HS-27A (cell line): ENCODE data around the gene DUSP10.

Source experiments
- DNase-seq: peaks from one replicate; pipeline ENCODE4 v3.0.0-alpha.2; 2012; ENCODE audit warnings: low read depth, missing footprints

Gene DUSP10

DNA sequence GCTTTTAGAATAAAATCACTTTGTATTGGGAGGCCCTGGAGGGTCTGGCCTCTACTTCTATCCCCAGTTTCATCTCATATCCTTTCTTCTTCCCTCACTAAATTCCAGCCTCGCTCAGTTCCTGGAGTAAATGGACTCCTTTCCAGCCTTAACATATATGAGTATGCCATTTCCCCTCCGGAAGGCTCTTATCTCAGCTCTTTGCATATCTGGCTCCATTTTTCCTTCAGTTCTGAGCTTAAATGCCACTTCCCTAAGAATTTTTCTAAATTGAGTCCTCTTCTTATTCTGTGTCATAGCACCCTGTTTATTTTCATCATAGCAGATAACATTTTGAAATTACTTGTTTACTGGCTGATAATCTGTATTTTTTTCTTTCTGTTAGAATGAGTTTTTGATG is 20.2 kb upstream of the DUSP10 start:
- no peak for DNase-seq

DNA sequence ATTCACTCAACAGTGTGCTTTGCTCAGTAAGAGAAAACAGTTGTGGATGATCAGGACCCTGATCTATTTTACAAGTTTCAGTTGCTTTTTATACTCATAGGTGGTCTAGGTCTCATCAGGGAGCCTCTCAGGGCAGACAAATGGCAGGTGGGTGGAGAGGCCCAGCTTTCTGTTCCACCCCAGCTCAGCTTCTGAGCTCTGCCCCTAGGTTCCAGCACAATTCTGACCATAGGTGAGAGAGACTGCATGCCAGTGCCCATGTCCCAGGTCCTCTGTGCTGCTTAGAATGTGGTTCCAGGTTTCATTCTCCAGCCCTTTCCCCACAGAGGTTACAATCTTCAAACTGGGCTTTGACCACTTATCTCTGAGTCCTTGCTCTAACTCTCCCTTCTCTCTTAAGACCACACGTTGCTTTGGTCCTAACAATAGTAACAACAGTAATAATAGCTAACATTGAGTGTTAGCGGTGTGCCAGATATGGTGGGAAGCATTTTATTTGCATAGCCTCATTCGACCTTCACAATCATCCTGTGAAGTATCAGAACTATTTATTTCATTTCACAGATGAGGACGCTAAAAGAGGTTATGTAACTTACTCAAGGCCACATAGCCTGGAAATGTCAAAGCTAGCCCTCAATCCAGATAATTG is 19.6 kb upstream of the DUSP10 start:
- DNase-seq = no peak

DNA sequence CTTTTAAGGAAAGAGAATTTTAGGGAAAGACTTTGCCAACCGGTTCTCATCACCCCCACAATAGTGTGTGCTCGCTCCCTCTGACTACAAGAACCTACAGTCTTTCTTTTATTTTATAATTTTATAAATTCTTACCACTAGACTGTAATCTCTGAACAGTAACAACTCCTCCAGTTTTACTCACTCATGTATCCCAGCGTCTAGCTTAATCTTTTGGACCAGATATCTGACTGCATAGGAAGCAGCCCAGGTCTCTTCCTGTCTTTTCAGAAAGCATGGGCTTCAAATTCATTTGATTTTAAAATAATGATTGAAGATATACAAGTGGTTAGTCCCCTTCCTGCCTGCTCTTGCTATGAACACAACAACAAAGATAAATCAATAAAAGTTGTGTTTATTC is 19.0 kb upstream of the DUSP10 start:
- no peak for DNase-seq

GRCh38 chr1:221759436-221759835 is 17.5 kb upstream of the DUSP10 start:
- DNase-seq = no peak

- DNase-seq = no peak
Observed at GRCh38 chr1:221758455-221758854, 16.6 kb upstream of the DUSP10 start.

GRCh38 chr1:221756830-221757551 is 15.1 kb upstream of the DUSP10 start:
- no peak for DNase-seq

GRCh38 chr1:221753828-221754188 is 11.9 kb upstream of the DUSP10 start:
- no peak for DNase-seq

- no peak for DNase-seq
Observed at GRCh38 chr1:221751226-221751887, 9.5 kb upstream of the DUSP10 start.

DNA sequence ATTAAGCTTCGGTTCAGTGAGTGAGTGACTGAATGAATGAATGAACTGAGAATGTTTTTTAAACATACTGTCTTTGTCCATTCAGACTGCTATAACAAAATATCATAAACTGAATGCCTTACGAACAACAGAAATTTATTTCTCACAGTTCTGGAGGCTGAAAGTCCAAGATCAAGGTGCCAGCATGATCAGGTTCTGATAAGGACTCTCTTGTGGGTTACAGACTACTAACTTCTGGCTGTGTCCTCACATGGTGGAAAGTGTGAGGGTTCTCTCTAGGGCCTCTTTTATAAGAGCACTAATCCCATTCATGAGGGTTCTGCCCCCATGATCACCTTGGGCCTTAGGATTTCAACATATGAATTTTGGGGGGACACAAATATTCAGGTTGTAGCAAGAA is 7.1 kb upstream of the DUSP10 start:
- no peak for DNase-seq

GRCh38 chr1:221747839-221748238 is 6.0 kb upstream of the DUSP10 start:
- no peak for DNase-seq

DNA sequence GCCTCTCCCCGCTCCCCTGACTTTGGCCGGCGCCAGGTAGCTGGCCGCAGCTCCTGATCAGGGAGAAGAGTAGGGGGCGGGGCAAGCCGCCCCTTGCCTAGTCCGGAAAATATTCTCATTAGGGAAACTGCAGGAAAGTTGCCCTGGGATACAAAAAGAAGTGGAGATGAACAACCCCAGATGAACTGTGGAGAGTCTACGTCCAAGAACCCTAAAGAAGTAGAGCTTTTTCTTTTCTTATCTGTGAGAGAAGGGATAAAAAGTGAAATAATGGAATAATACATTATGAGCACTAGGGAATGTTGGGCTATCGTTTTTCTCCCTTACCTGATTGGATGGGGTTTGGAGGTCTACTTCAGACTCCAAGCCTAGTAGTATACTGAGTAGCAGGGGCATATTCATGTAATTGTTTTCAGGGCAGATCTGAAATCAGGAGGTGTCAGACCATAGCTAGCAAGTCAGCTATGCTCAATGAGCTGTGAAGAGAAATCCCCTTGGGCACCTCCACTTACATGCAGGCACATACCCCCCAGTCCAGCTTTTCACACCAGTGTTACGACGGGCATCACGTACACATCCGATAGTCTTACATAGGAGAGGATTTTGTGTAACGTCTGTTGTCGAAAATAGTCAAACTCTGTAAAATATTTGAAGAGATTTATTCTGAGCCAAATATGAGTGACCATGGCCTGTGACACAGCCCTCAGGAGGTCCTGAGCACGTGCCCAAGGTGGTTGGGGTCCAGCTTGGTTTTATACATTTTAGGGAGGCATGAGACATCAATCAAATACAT is 1.7 kb upstream of the DUSP10 start:
- DNase-seq = no peak

DNA sequence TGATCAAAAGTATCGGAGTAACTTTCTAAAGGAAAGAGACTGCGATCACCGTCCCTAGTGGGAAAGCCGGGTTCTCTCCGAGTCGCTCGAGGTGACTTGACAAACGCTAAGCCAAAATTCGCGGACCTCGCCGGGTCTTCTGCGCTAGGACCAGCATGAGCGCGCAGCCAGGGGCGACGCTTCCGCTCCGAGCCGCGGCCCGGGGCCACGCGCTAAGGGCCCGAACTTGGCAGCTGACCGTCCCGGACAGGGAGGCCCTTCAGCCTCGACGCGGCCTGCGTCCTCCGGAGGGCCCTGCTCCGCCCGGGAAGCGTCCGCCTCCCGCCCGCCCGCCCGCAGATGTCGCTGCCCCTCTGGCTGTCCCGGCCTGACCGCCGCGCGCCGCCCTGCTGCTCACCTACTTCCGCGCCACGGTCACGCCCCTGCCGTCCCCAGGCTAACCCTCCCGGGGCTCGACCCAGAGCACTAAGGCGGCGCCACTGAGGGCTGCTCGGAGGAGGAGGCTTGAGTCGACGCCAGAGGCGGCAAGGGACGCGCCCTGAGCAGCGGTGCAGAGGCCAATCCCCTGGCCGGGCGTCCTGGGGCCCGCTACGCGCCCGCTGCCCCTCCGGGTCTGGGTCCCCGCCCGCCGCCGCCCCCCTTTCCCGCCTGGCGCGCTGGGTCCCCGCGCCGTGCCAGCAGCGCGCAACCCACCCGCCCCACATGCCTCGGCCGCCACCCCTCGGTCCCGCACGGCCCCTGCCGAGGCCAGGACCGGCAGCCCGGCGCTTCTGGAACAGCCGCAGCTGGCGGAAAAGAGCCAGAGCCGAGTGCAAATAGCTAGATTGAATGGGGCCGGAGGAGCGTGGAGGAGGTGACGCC is 896 bp upstream of the DUSP10 start:
- DNase-seq = no peak

DNA sequence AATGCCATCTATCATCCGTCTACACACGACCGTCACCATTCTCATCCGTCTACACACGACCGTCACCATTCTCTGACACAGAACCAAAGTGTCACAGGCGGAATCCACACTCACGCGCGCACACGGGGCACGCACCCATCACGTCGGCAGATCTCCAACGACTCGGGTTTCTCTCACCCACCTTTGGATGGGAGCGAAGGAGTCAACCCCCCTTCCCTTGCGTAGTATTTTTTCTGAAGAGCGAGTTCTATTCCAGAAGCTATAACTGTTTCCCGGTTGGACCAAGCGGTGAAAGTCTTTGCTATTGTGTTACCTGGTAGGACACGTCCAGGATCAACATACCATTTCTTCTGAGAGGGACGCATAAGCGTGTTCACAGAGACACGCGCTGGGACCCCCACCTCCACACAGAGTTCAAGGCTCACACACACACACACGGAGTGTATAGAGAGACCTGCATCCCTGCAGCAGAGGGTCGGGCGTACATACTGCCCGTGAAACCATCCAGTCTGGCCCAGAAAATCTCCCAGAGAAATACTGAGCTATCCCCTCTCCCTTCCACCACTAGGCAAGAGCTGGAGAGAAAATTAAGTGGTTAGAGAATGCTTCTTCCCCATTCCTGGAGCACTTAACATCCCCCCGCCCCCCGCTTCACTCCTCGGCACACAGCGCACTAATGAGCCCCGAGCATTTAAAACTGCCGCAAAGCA is 741 bp downstream of the DUSP10 start:
- no peak for DNase-seq

GRCh38 chr1:221740369-221740992 is 1.4 kb downstream of the DUSP10 start:
- no peak for DNase-seq

- no peak for DNase-seq
Observed at GRCh38 chr1:221739677-221740025, 2.2 kb downstream of the DUSP10 start.

GRCh38 chr1:221739018-221739676 is 2.7 kb downstream of the DUSP10 start:
- no peak for DNase-seq

DNA sequence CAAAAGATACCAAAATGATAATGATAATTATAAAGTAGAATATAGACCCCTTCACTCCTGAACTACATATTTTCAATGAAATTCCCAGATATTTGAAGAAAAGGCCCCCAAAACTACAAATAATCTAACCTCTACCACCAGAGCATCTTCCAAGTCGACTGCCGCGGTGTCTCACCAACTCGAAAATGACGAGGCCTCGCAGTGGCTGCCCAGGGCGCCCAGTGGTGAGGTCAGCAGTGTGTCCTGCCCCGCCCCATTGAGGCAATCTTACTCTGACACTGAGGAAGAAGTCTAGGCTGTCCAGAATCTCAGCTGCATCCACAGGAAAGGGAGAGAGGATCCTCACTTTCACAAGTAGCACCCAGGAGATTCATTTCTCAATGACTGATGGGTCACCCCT is 5.2 kb downstream of the DUSP10 start:
- DNase-seq = no peak

DNA sequence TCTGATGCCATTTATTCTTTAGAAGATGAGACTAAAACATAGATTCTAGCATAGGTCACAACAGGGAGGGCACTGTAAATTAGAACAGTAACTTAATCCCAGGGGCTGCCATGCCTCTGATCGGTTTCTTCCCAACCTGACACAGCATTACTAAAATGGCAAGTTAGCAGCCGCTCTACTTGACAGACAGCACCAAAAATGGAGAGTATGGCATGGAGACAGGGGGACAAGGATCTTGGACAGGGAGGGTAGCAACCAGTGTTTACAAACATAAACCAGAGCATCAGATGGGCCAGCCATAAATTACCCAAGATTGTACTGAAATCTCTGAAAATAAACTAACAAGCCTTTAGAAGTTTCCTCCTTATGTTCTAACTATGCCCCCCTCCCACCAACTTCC is 5.9 kb downstream of the DUSP10 start:
- no peak for DNase-seq

DNA sequence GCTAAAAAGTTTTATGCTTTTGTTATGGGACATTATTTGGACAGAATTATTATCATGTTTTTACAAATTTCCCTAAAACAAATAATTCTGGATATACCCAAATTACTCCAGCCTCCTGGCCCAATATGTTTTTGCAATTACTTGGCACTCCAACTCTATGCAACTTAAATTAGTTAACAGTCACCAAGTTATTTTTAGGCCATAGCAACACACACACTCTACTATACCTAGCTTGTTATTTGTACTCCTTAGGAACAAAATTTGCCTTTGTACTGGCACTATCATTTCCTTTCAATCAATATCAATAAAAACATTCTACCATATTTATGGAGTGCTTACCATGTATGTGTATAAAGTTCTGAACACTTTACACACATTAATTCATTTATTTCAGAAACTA is 7.7 kb downstream of the DUSP10 start:
- DNase-seq = no peak

GRCh38 chr1:221732052-221732451 is 9.8 kb downstream of the DUSP10 start:
- DNase-seq = no peak
